PC-3 (cell line): ENCODE data around the gene SHANK2. TPM values are rescaled to one million over a fixed set of nuclear protein-coding genes. Genes with fewer than 3 reads are reported as not detected.

Experiments used
- ATAC-seq: fragments of 200-7000 bp; cut with Tn5 transposase; 2 replicates; pipeline ENCODE4 v1.9.1; 2020; ENCODE audit warnings: mild to moderate bottlenecking, moderate library complexity
- BruUV-seq: library from RNA; stranded (reverse); fragments of 400-500 nt; replicated peaks from 2 replicates; lab custom pipeline; 2021; lab: Mats Ljungman, UMichigan
- CTCF ChIA-PET: fragments of 300-600 bp; sonication (Branson Sonifier 250); formaldehyde crosslinking; loops from one replicate; lab custom pipeline; 2022; ENCODE audit warnings: antibody characterized with exemption; lab: Charles Lee
- POLR2A ChIA-PET: fragments of 300-600 bp; sonication (Branson Sonifier 250); formaldehyde crosslinking; loops from one replicate; lab custom pipeline; 2022; ENCODE audit warnings: antibody characterized with exemption; ENCODE audit not compliant: unreplicated experiment; lab: Charles Lee
- DNase-seq: peaks from one replicate; pipeline ENCODE4 v3.0.0-alpha.2; 2015
- H2AFZ ChIP-seq: fragments of 300-600 bp; sonication (generic); 2 replicates; pipeline ENCODE4 v1.6.0; 2016; ENCODE audit warnings: antibody characterized with exemption, low read length
- H3F3A ChIP-seq: fragments of 300-600 bp; sonication (generic); one replicate; pipeline ENCODE4 v1.6.0; 2017; ENCODE audit warnings: antibody characterized with exemption, low read length, control low read depth, mild to moderate bottlenecking; ENCODE audit not compliant: unreplicated experiment
- H3K27ac ChIP-seq: fragments of 300-600 bp; sonication (generic); 2 replicates; pipeline ENCODE4 v1.5.1; 2016; ENCODE audit warnings: mild to moderate bottlenecking, low read length
- H3K27me3 ChIP-seq: fragments of 300-600 bp; sonication (generic); 2 replicates; pipeline ENCODE4 v1.6.1; 2016; ENCODE audit warnings: low read length, mixed read lengths
- H3K36me3 ChIP-seq: fragments of 300-600 bp; sonication (generic); 2 replicates; pipeline ENCODE4 v1.6.1; 2016; ENCODE audit warnings: low read depth, mixed run types, low read length, mixed read lengths
- H3K4me1 ChIP-seq: fragments of 300-600 bp; sonication (generic); 2 replicates; pipeline ENCODE4 v1.5.1; 2016; ENCODE audit warnings: low read length; ENCODE audit not compliant: insufficient read depth
- H3K4me2 ChIP-seq: fragments of 300-600 bp; sonication (generic); 2 replicates; pipeline ENCODE4 v1.6.0; 2016; ENCODE audit warnings: low read length
- H3K4me3 ChIP-seq: fragments of 300-600 bp; sonication (generic); 2 replicates; pipeline ENCODE4 v1.5.1; 2016; ENCODE audit warnings: mild to moderate bottlenecking, low read length, mixed read lengths
- H3K79me2 ChIP-seq: fragments of 300-600 bp; sonication (generic); 2 replicates; pipeline ENCODE4 v1.6.1; 2017; ENCODE audit warnings: low read length, mixed read lengths
- H3K9ac ChIP-seq: fragments of 300-600 bp; sonication (generic); 2 replicates; pipeline ENCODE4 v1.6.0; 2016; ENCODE audit warnings: mild to moderate bottlenecking, low read length
- H3K9me2 ChIP-seq: fragments of 300-600 bp; sonication (generic); replicated peaks from 2 replicates; pipeline ENCODE4 v1.6.1; 2016; ENCODE audit warnings: mixed run types, low read length, mixed read lengths
- H3K9me3 ChIP-seq: fragments of 300-600 bp; sonication (generic); 2 replicates; pipeline ENCODE4 v1.6.1; 2016; ENCODE audit warnings: low read length, mixed read lengths
- H4K20me1 ChIP-seq: fragments of 300-600 bp; sonication (generic); 2 replicates; pipeline ENCODE4 v1.6.1; 2016; ENCODE audit warnings: low read length, mixed read lengths
- EZH2 ChIP-seq: fragments of 300-600 bp; sonication (generic); IDR thresholded peaks from one replicate; pipeline ENCODE4 v1.6.1; 2017; ENCODE audit warnings: antibody characterized with exemption, mild to moderate bottlenecking, low read length; ENCODE audit not compliant: unreplicated experiment
- EZH2phosphoT487 ChIP-seq: fragments of 300-600 bp; sonication (generic); IDR thresholded peaks from 2 replicates; pipeline ENCODE4 v1.6.1; 2018; ENCODE audit warnings: mild to moderate bottlenecking, antibody characterized with exemption, low read length, borderline replicate concordance
- intact Hi-C: fragments of 100-400 bp; cut with micrococcal nuclease; formaldehyde crosslinking; loops from 2 replicates; pipeline ENCODE4 v1.9.0; 2023
- total RNA-seq: library from RNA; depleted of rRNA; stranded (reverse); fragments of >200 nt; gene quantifications from 2 replicates; pipeline ENCODE4 v1.2.3, GENCODE V29; 2014
- TF ChIP-seq, protein P1 (sequence below): fragments of 300-600 bp; sonication (generic); conservative IDR thresholded peaks from 2 replicates; pipeline ENCODE4 v1.5.1; 2017; ENCODE audit warnings: antibody characterized with exemption, low read depth, mild to moderate bottlenecking, low read length

The SHANK2 gene
- total RNA-seq, 1 experiment from 2014 or later: 45.0 TPM

DNA sequence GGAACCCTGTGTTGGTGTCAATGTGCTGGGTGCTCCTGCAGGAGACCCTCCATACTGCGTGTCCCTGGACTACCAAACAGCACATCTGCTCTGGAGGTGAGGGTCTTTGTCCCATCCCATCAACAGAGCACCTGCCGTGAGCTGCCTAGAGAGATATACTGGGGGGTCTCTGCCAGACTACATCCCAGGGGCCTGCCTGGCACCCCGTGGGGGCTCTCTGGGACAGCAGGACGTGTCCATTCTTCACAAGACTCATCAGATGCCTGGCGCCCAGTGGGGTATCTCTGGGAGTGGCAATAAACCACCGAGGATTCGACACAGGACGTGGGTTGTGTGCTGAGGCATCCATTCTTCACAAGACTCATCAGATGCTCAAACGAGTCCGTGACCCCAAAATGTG is 42.7 kb downstream of the SHANK2 start:
- ChIA-PET POLR2A (no interaction called here), CTCF (no interaction called here)
- no peaks in the 10 kb centered on the region for H3K4me1 ChIP-seq
- H3F3A ChIP-seq: no peaks in the 10 kb centered on the region
- BruUV-seq: no TSS peak
- H3K9me3 ChIP-seq: no peaks in the 10 kb centered on the region
- DNase-seq (no peak), ATAC-seq (no peak)
- H3K9ac ChIP-seq: no peak overlapping the region
- H3K79me2 ChIP-seq: no peaks in the 10 kb centered on the region
- intact Hi-C loops: no loop called here
- no peak overlapping the region for H2AFZ ChIP-seq
- no peaks in the 10 kb centered on the region for H3K27me3 ChIP-seq
- H3K36me3 ChIP-seq: no peaks in the 10 kb centered on the region
- no peaks in the 10 kb centered on the region for H4K20me1 ChIP-seq
- no peak overlapping the region for H3K4me3 ChIP-seq
- TF ChIP-seq EZH2phosphoT487 (no peak), EZH2 (no peak)
- TF ChIP-seq, protein P1, sequence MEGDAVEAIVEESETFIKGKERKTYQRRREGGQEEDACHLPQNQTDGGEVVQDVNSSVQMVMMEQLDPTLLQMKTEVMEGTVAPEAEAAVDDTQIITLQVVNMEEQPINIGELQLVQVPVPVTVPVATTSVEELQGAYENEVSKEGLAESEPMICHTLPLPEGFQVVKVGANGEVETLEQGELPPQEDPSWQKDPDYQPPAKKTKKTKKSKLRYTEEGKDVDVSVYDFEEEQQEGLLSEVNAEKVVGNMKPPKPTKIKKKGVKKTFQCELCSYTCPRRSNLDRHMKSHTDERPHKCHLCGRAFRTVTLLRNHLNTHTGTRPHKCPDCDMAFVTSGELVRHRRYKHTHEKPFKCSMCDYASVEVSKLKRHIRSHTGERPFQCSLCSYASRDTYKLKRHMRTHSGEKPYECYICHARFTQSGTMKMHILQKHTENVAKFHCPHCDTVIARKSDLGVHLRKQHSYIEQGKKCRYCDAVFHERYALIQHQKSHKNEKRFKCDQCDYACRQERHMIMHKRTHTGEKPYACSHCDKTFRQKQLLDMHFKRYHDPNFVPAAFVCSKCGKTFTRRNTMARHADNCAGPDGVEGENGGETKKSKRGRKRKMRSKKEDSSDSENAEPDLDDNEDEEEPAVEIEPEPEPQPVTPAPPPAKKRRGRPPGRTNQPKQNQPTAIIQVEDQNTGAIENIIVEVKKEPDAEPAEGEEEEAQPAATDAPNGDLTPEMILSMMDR: no peak
- H3K9me2 ChIP-seq: no peaks in the 10 kb centered on the region
- H3K27ac ChIP-seq: no peak overlapping the region
- no peak overlapping the region for H3K4me2 ChIP-seq

DNA sequence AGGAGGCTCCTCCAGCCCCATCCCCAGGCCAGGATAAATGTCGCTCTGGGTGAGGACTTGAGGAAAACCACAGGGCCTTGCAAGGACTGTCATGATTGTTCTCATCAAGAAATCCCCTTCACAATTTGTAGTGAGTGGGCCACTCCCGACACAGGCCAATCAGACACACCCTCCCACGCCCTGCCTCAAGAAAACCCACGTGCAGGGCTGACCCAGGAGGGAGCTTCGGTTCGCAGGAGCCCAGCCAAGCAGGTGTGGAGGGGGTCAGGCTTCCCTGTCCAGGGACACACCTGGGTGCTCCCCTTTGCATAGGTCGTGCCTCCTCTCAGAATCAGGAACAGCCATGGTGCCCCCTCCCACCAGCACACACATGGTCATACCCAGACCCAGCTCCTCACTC is 43.2 kb downstream of the SHANK2 start:
- CTCF ChIA-PET: no interaction called here
- H3F3A ChIP-seq: no peaks in the 10 kb centered on the region

DNA sequence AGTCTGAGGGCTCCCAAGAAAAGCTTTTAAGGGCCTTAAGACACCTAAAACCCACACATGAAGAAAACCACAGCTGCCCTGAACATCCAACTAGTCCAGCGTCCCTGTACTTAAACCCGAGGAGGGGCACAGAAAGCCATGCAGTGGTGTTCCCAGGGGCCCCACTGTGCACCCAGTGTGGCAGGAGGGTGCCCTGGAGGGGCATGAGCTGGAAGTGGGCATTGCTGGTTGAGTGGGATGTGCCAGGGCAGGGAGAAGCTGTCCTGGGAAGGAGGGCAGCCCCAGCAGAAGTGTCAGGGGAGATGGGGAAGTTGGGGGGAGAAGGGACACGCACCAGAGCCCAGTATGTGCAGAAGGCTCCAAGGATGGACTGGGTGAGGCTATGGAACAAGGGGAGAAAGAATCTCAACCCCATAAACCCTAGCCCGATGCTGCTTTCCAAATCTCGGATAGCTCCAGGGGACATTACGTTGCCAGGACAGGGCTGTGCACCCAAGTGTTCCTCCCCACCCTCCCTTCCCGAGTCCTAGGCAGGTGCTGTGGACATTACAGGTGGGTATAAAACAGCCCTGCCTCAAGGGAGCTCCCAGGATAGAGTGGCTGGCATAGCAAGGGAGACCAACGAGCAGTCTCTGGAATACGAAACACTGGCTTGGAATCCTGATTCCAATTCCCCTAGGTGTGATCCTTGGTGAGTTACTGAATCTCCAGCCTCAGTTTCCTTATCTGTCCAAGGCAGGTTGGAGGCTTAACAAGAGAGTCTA is 44.2 kb downstream of the SHANK2 start:
- no peak overlapping the region for H3K27ac ChIP-seq
- no peak overlapping the region for H2AFZ ChIP-seq
- CTCF ChIA-PET: no interaction called here
- H3F3A ChIP-seq: no peaks in the 10 kb centered on the region
- H3K4me3 ChIP-seq: no peak overlapping the region
- no TSS peak for BruUV-seq
- intact Hi-C loops: no loop called here
- no peaks in the 10 kb centered on the region for H3K9me2 ChIP-seq
- H4K20me1 ChIP-seq: no peaks in the 10 kb centered on the region
- H3K36me3 ChIP-seq: no peaks in the 10 kb centered on the region
- H3K9me3 ChIP-seq: no peaks in the 10 kb centered on the region
- no peak for ATAC-seq
- no peaks in the 10 kb centered on the region for H3K79me2 ChIP-seq
- no peak overlapping the region for H3K4me2 ChIP-seq
- H3K4me1 ChIP-seq: no peaks in the 10 kb centered on the region
- POLR2A ChIA-PET: no interaction called here
- H3K9ac ChIP-seq: no peak overlapping the region
- TF ChIP-seq EZH2phosphoT487 (no peak), EZH2 (no peak)
- TF ChIP-seq, protein P1: no peak
- H3K27me3 ChIP-seq: no peaks in the 10 kb centered on the region
- DNase-seq: no peak

More for the DNA sequence above, 43.2 kb downstream of the SHANK2 start:
- Histone ChIP-seq H3K4me3 (no peak overlapping the region), H3K9me2 (no peaks in the 10 kb centered on the region), H3K4me1 (no peaks in the 10 kb centered on the region), H3K9ac (no peak overlapping the region), H3K27ac (no peak overlapping the region), H3K79me2 (no peaks in the 10 kb centered on the region), H3K27me3 (no peaks in the 10 kb centered on the region), H3K4me2 (no peak overlapping the region), H3K9me3 (no peaks in the 10 kb centered on the region), H4K20me1 (no peaks in the 10 kb centered on the region), H2AFZ (no peak overlapping the region), H3K36me3 (no peaks in the 10 kb centered on the region)
- ATAC-seq: no peak
- no peak for DNase-seq
- POLR2A ChIA-PET: no interaction called here
- intact Hi-C loops: no loop called here
- BruUV-seq: no TSS peak
- no peak for TF ChIP-seq EZH2phosphoT487
- TF ChIP-seq, protein P1: no peak
- no peak for TF ChIP-seq EZH2
